Measurements from ENCODE around the gene BRD7.
"Not testable (repeated sequence)": the region's sequence is repeated elsewhere in the genome, so short reads cannot be mapped to it uniquely, and the experiment has no call there.

BRD7 gene

GRCh38 chr16:50354629-50355456 is 13.9 kb downstream of the BRD7 start:
- peak; percentile 14 for DNase-seq

- DNase-seq: no peak
These were observed 14.7 kb downstream of the BRD7 start for GRCh38 chr16:50354082-50354481.

GRCh38 chr16:50351952-50352351 is 16.8 kb downstream of the BRD7 start:
- DNase-seq: no peak

- DNase-seq: no peak
These were observed 17.7 kb downstream of the BRD7 start for GRCh38 chr16:50351116-50351515.

GRCh38 chr16:50345210-50345609 is 23.6 kb downstream of the BRD7 start:
- not testable (repeated sequence) for DNase-seq

- DNase-seq: not testable (repeated sequence)
These were observed 25.2 kb downstream of the BRD7 start for GRCh38 chr16:50343566-50343965.

GRCh38 chr16:50340578-50340977 is 28.2 kb downstream of the BRD7 start:
- DNase-seq: no peak

GRCh38 chr16:50338371-50339231 is 30.2 kb downstream of the BRD7 start:
- DNase-seq: no peak

GRCh38 chr16:50336884-50337283 is 31.9 kb downstream of the BRD7 start:
- DNase-seq: no peak

- DNase-seq: no peak
These were observed 33.4 kb downstream of the BRD7 start for GRCh38 chr16:50335196-50335958.

- no peak for DNase-seq
These were observed 34.4 kb downstream of the BRD7 start for GRCh38 chr16:50334106-50334975.

GRCh38 chr16:50332599-50332998 is 36.2 kb downstream of the BRD7 start:
- no peak for DNase-seq

GRCh38 chr16:50331570-50331969 is 37.2 kb downstream of the BRD7 start:
- DNase-seq: no peak

- no peak for DNase-seq
These were observed 39.2 kb downstream of the BRD7 start for GRCh38 chr16:50329446-50330189.

- no peak for DNase-seq
These were observed 41.8 kb downstream of the BRD7 start for GRCh38 chr16:50326835-50327465.

GRCh38 chr16:50326264-50326663 is 42.5 kb downstream of the BRD7 start:
- DNase-seq: no peak

- no peak for DNase-seq
These were observed 44.4 kb downstream of the BRD7 start for GRCh38 chr16:50324345-50324744.

GRCh38 chr16:50323335-50324011 is 45.3 kb downstream of the BRD7 start:
- no peak for DNase-seq

GRCh38 chr16:50322333-50322732 is 46.5 kb downstream of the BRD7 start:
- no peak for DNase-seq

- DNase-seq: no peak
These were observed 48.5 kb downstream of the BRD7 start for GRCh38 chr16:50320310-50320709.

All from NCI-H1436 (cell line).